Umbilical cord (tissue), 2 donors: Measurements from ENCODE around the gene ALG9. TPM values are rescaled to one million over a fixed set of nuclear protein-coding genes. Genes with fewer than 3 reads are reported as not detected.
A peak's percentile ranks its signal among the peaks of the same experiment; 100 is the strongest.
"Not testable (repeated sequence)": the region's sequence is repeated elsewhere in the genome, so short reads cannot be mapped to it uniquely, and the experiment has no call there.

ENCODE experiments used
- DNase-seq: peaks from one replicate; pipeline ENCODE4 v3.0.0-alpha.2; 2015; ENCODE audit warnings: low spot score
- total RNA-seq: library from RNA; depleted of rRNA; stranded (reverse); fragments of >200 nt; gene quantifications from one replicate; pipeline ENCODE4 v1.2.3, GENCODE V29; 2014; ENCODE audit warnings: low replicate concordance; ENCODE audit not compliant: insufficient read depth

The ALG9 gene
- total RNA-seq, 1 donor from 2014 or later: 54.7 TPM

GRCh38 chr11:111885053-111885452, 13.7 kb upstream of the ALG9 start:
- DNase-seq: not testable (repeated sequence)

GRCh38 chr11:111882202-111882601, 10.8 kb upstream of the ALG9 start:
- no peak for DNase-seq

- no peak for DNase-seq
These were observed 8.2 kb upstream of the ALG9 start for GRCh38 chr11:111879637-111879960.

GRCh38 chr11:111878849-111879636, 7.7 kb upstream of the ALG9 start, which contains the start of the genes CFAP68 and FDXACB1:
TSS of gene CFAP68 (plus strand) at chr11:111879541. CDS start at chr11:111879561, 20 bp downstream.
TSS of gene FDXACB1 (minus strand) at chr11:111879165. CDS start at chr11:111879132, 33 bp downstream.
- DNase-seq: peak; percentile 99

GRCh38 chr11:111878385-111878848, 7.0 kb upstream of the ALG9 start:
- no peak for DNase-seq

GRCh38 chr11:111871693-111872161, 346 bp upstream of the ALG9 start:
- DNase-seq: no peak

- DNase-seq: no peak
These were observed 877 bp downstream of the ALG9 start for GRCh38 chr11:111870522-111870885.

- no peak for DNase-seq
These were observed 1.3 kb downstream of the ALG9 start for GRCh38 chr11:111870113-111870512.

- DNase-seq: no peak
These were observed 11.1 kb downstream of the ALG9 start for GRCh38 chr11:111860257-111860656.

GRCh38 chr11:111855506-111855905, 15.9 kb downstream of the ALG9 start:
- no peak for DNase-seq

GRCh38 chr11:111852103-111852502, 19.3 kb downstream of the ALG9 start:
- DNase-seq: no peak

- DNase-seq: no peak
These were observed 19.7 kb downstream of the ALG9 start for GRCh38 chr11:111851636-111852035.

GRCh38 chr11:111851067-111851466, 20.3 kb downstream of the ALG9 start:
- DNase-seq: no peak

- DNase-seq: no peak
These were observed 21.8 kb downstream of the ALG9 start for GRCh38 chr11:111849631-111850030.

- peak; percentile 82 for DNase-seq
These were observed 24.7 kb downstream of the ALG9 start for GRCh38 chr11:111846636-111847035.

- peak; percentile 13 for DNase-seq
These were observed 25.3 kb downstream of the ALG9 start for GRCh38 chr11:111846063-111846462.

- peak; percentile 75 for DNase-seq
These were observed 25.9 kb downstream of the ALG9 start for GRCh38 chr11:111845276-111846028.

- DNase-seq: no peak
These were observed 27.7 kb downstream of the ALG9 start for GRCh38 chr11:111843661-111844060.

GRCh38 chr11:111841370-111842053, 29.9 kb downstream of the ALG9 start:
- peak; percentile 86 for DNase-seq

- DNase-seq: no peak
These were observed 31.2 kb downstream of the ALG9 start for GRCh38 chr11:111840143-111840542.

- no peak for DNase-seq
These were observed 33.3 kb downstream of the ALG9 start for GRCh38 chr11:111838054-111838453.

- no peak for DNase-seq
These were observed 34.0 kb downstream of the ALG9 start for GRCh38 chr11:111837366-111837891.
